Activated T-cell treated with anti-CD3 and anti-CD28 coated beads, Interleukin-2, amount 50 U/mL, for 24 hours (primary cell): ENCODE data around the gene ASB18.

ENCODE experiments used
- DNase-seq: peaks from one replicate; pipeline ENCODE4 v3.0.0-alpha.2; 2020
- H3K27ac Mint-ChIP-seq: 2 replicates; pipeline ENCODE4 v1.8.0; 2020; ENCODE audit warnings: mild to moderate bottlenecking, mixed read lengths
- H3K27me3 Mint-ChIP-seq: 2 replicates; pipeline ENCODE4 v1.8.0; 2020; ENCODE audit warnings: mixed read lengths
- H3K36me3 Mint-ChIP-seq: 2 replicates; pipeline ENCODE4 v1.8.0; 2020; ENCODE audit warnings: low read depth, mixed read lengths
- H3K4me1 Mint-ChIP-seq: 2 replicates; pipeline ENCODE4 v1.8.0; 2020; ENCODE audit warnings: low read depth, mixed read lengths
- H3K4me3 Mint-ChIP-seq: 2 replicates; pipeline ENCODE4 v1.8.0; 2020; ENCODE audit warnings: mild to moderate bottlenecking, moderate library complexity, mixed read lengths
- H3K9me3 Mint-ChIP-seq: 2 replicates; pipeline ENCODE4 v1.8.0; 2020; ENCODE audit warnings: mixed read lengths

The ASB18 gene, protein sequence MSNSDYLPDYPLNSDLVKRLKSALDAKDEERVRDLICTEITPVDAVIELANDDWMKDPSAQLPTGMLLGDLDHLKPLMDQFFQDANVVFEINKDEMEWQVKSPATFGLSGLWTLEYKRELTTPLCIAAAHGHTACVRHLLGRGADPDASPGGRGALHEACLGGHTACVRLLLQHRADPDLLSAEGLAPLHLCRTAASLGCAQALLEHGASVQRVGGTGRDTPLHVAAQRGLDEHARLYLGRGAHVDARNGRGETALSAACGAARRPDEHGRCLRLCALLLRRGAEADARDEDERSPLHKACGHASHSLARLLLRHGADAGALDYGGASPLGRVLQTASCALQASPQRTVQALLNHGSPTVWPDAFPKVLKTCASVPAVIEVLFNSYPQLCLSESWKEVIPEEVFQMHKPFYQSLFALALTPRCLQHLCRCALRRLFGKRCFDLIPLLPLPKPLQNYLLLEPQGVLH

DNA sequence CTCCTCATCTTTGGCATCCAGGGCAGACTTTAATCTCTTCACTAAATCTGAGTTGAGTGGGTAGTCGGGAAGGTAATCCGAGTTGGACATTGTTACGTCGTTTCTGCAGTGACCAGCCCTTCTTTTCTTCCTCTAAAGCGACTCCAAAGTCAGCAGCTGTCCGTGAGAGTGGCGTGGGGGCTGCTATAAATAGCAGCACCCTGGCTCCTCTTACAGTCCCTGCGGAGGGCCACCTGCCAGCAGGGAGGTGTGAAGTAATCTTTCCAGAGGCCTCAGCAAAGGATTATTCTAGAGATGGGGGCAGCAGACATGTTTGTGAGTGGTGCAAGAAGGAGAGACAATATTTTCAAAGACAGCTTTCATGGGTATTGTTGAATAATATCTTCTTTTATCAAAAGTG lies at the start of gene ASB18:
ASB18 (minus strand) TSS at position 151 of the 400 bp plus-strand sequence; CDS start at position 90, 61 bp downstream.
- H3K27ac Mint-ChIP-seq, result no peak within 1 kb of the TSS
- H3K4me3 Mint-ChIP-seq, result no peak within 1 kb of the TSS
- H3K27me3 Mint-ChIP-seq, result peaks cover 50% of the 10 kb centered on the region
- H3K4me1 Mint-ChIP-seq, result no peaks in the 10 kb centered on the region
- no peaks in the 10 kb centered on the region for H3K36me3 Mint-ChIP-seq
- peaks cover 8% of the 10 kb centered on the region for H3K9me3 Mint-ChIP-seq
- DNase-seq, result no peak

DNA sequence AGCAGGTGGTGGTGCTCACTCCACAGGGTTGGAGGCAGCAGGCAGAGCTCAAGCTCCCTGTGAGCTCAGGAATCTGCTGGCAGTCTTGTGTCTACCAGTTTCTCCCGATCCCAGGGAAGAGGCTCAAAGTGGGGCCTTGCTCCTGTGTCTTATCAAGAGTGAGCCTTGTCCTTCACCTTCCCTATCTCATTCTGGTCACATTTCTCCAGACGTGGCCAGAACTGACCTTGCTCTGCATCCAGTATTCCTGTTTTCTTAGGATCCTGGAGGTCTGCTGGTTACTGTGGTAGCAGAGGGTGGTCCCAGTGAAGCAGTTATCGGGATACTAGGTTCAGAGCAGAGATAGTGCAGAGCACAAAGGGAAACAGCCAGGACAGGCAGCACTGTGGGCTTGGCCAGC lies 47.1 kb upstream of the ASB18 start:
- H3K4me3 Mint-ChIP-seq, result no peak overlapping the region
- H3K36me3 Mint-ChIP-seq, result no peaks in the 10 kb centered on the region
- H3K27ac Mint-ChIP-seq, result no peak overlapping the region
- H3K27me3 Mint-ChIP-seq, result peaks cover 41% of the 10 kb centered on the region
- H3K9me3 Mint-ChIP-seq, result no peaks in the 10 kb centered on the region
- H3K4me1 Mint-ChIP-seq, result no peaks in the 10 kb centered on the region
- no peak for DNase-seq

DNA sequence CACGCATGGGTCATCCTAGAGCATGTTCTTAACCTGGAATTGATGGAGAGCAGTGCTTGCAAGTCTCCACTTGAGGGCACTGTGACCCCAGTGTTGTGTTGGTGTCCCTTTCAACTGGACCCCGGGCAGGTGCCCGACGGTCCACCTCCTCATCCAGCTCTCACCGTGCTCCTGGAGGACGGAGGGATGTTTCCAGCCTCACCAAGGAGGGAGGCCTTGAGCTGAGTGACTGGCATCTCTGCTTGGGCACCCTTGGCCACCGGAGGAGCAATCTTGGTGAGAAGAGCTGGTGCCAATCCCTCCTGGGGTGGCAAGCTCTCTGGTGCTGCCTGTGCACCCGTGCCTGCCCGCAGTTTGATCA lies 45.4 kb upstream of the ASB18 start:
- no peak for DNase-seq
- H3K9me3 Mint-ChIP-seq, result no peaks in the 10 kb centered on the region
- peaks cover 36% of the 10 kb centered on the region for H3K27me3 Mint-ChIP-seq
- H3K27ac Mint-ChIP-seq, result no peak overlapping the region
- no peak overlapping the region for H3K4me3 Mint-ChIP-seq
- no peaks in the 10 kb centered on the region for H3K36me3 Mint-ChIP-seq
- H3K4me1 Mint-ChIP-seq, result no peaks in the 10 kb centered on the region

DNA sequence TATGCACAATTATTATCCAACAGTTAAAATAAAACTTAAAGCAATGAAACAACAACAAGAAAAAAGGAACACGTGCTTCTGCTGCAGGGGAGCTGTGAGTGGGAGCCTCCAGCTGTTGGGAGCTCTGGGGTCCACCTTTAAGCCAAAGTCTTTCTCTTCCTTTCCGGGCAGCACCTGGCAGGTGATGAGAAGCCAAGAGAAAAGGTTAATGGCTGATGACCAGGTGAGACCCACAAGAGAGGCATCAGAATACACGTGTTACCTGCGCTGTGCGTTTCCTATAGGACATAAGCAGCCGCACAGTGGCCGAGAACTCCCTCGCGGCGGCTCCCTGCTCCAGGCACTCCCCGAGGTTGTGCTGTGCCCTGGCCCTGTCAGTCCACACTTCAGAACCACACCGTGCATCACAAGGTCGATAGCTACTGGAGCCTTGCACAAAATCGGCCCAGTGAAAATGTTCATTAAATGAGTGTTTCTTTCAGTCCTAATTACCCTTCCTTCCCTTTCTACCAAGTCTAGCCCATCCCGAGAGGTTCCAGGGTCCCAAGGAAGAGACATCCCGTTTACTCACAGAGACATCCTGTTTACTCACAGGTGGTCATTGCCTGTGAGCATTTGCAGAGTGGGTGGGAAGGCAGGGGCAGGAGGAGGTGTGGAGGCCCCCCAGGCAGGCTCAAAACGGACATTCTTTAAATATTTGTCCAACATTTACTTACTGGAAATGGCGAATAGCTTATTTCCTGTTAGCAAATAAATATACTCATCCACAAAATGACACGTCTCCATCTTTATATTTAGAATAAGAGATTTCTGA lies 44.9 kb upstream of the ASB18 start:
- no peak for DNase-seq
- H3K27ac Mint-ChIP-seq, result no peak overlapping the region
- H3K4me1 Mint-ChIP-seq, result no peaks in the 10 kb centered on the region
- no peak overlapping the region for H3K4me3 Mint-ChIP-seq
- no peaks in the 10 kb centered on the region for H3K36me3 Mint-ChIP-seq
- no peaks in the 10 kb centered on the region for H3K9me3 Mint-ChIP-seq
- H3K27me3 Mint-ChIP-seq, result peaks cover 34% of the 10 kb centered on the region

DNA sequence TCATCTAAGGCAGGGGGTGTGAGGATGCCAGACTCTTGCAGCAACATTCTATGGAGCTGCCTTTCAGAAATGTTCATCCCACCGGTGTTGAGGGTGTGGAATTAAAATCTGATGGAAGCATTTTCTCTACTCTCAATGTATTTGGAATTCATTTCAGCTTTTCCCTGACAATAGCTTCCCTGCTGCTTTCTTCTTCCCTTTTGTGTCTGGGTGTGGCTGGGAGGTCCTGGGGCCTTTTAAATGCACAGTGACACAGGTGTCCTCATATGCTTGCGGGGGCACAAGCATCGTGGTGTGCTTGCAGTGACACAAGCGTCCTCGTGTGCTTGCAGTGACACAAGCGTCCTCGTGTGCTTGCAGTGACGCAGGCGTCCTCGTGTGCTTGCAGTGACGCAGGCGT lies 43.4 kb upstream of the ASB18 start:
- H3K4me1 Mint-ChIP-seq, result no peaks in the 10 kb centered on the region
- H3K27me3 Mint-ChIP-seq, result peaks cover 30% of the 10 kb centered on the region
- no peak overlapping the region for H3K27ac Mint-ChIP-seq
- H3K36me3 Mint-ChIP-seq, result no peaks in the 10 kb centered on the region
- no peak for DNase-seq
- H3K9me3 Mint-ChIP-seq, result no peaks in the 10 kb centered on the region
- no peak overlapping the region for H3K4me3 Mint-ChIP-seq

DNA sequence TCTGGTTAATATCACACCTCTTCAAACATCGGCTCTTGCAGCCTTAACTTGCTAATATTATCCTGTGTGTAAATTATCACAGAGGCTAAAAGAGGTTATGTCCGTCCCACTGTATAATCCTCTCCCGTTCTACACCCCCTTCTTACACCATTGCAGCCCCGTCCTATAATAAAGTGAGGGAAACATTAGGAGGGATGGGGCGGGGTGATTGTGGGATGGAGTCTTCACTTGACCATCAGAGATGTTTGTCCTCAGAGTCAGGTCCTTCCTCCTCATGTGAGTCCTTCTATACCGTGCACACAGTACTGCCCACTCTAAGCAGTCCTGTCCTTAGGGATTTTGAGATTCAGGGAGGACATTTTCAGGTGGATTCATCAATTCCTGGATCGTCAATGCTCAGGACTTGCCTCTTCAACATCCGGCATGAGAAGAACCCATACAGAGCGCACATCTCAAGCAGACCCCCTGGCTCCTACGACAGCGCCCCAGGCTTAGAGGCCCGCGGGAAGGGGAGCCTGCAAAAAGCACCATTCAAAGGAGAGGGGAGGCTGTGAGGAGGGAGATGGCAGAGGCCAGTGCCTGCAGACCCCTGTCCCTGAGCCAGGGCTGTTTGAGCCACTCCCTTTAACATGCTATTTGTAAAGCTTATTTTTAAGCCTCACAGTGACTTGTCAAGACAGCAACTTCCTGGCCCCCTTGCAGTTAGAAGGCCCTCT lies 42.8 kb upstream of the ASB18 start:
- Mint-ChIP-seq H3K27me3 (peaks cover 30% of the 10 kb centered on the region), H3K27ac (no peak overlapping the region), H3K36me3 (no peaks in the 10 kb centered on the region), H3K9me3 (no peaks in the 10 kb centered on the region), H3K4me3 (no peak overlapping the region), H3K4me1 (no peaks in the 10 kb centered on the region)
- DNase-seq, result no peak

DNA sequence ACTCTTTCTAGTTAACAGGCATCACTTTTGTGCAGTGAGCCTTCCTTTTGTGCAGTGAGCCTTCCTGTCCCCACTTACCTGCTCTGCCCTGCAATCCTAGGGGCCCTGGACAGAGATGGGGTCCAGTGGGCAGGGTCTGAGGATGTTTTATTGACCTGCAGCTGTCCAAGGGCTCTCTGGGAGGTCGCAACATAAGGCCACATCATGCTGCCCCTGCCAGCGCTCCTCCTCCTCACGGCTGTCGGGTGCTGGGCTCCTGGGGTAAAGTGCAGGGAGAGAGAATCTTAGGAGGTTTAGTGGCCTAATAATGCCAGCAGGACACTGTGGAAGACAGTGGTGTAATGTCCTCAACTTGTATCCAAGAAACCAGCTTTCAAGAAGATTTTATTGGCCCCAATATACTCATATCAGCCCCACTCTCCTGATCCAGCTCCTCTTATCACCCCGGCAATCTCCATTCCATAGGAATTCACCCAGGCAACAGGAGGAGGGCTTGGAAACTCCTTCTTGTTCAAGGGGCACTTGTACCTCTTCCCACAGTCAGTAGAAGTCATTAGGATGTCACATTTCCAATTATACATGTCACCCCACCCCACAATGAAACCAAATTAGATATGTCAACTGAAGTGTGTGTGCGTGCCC lies 41.9 kb upstream of the ASB18 start:
- no peak overlapping the region for H3K4me3 Mint-ChIP-seq
- no peak overlapping the region for H3K27ac Mint-ChIP-seq
- no peaks in the 10 kb centered on the region for H3K9me3 Mint-ChIP-seq
- H3K27me3 Mint-ChIP-seq, result peaks cover 30% of the 10 kb centered on the region
- DNase-seq, result no peak
- H3K36me3 Mint-ChIP-seq, result no peaks in the 10 kb centered on the region
- H3K4me1 Mint-ChIP-seq, result no peaks in the 10 kb centered on the region

DNA sequence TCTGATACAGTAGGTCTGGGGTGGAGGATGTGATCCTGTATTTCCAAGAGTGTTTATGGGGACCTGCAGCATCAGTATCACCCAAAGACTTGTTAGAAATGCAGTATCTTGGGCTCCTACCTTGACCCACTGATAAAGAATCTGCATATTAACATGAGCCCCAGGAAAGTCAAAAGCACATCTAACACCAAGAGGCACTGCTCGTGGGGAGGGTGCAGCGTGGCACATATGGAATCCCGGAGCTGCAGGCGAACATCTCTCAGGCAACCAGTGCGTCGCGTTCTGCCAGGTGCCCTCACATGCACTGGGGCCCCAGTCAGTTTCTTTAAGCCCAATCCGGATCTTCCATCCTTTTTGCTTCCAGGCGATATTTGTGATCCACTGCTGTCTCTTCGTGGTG lies 41.3 kb upstream of the ASB18 start:
- Mint-ChIP-seq H3K4me1 (no peaks in the 10 kb centered on the region), H3K4me3 (no peak overlapping the region), H3K9me3 (no peaks in the 10 kb centered on the region), H3K36me3 (no peaks in the 10 kb centered on the region), H3K27me3 (peaks cover 30% of the 10 kb centered on the region), H3K27ac (no peak overlapping the region)
- no peak for DNase-seq

DNA sequence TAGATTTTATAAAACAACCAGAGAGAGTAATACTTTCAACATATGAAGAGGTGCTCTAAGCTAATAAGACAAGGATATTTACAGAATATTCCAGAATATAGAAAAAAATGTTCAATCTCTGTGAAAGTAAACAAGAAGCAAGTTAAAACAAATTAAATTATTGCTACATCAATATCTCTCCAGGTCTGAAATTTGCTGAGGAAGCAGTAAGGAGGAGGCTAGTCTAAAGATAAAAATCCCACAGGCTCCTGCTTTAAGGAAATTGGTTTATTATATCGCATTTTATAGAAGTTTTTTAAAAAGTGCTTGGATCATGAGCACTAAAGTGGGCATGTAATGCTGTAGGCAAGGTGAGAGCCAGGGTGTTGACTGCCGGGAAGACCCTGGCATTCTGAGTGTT lies 39.7 kb upstream of the ASB18 start:
- Mint-ChIP-seq H3K27me3 (peaks cover 26% of the 10 kb centered on the region), H3K9me3 (no peaks in the 10 kb centered on the region), H3K36me3 (no peaks in the 10 kb centered on the region), H3K27ac (no peak overlapping the region), H3K4me1 (no peaks in the 10 kb centered on the region), H3K4me3 (no peak overlapping the region)
- DNase-seq, result no peak

DNA sequence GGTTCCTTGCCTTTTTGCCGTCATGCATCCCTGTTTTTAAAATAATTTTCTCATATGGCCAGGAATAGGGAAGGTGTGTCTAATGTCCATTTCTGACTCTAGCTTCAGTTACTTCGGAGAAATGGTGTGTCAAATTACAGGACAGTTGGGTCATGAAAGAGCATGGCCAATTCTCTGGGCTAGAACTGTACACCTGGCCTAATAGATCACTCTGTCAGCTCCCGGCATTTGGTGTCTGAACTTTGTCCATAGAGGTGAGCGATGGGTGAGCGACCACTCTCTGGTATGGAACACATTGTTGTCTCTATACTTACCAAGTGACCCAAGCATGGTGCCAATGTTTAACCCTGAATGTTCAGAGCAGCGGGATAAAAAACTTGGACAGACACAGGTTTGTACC lies 38.3 kb upstream of the ASB18 start:
- no peaks in the 10 kb centered on the region for H3K9me3 Mint-ChIP-seq
- H3K4me1 Mint-ChIP-seq, result no peaks in the 10 kb centered on the region
- no peak for DNase-seq
- no peak overlapping the region for H3K27ac Mint-ChIP-seq
- H3K4me3 Mint-ChIP-seq, result no peak overlapping the region
- H3K27me3 Mint-ChIP-seq, result peaks cover 17% of the 10 kb centered on the region
- no peaks in the 10 kb centered on the region for H3K36me3 Mint-ChIP-seq

DNA sequence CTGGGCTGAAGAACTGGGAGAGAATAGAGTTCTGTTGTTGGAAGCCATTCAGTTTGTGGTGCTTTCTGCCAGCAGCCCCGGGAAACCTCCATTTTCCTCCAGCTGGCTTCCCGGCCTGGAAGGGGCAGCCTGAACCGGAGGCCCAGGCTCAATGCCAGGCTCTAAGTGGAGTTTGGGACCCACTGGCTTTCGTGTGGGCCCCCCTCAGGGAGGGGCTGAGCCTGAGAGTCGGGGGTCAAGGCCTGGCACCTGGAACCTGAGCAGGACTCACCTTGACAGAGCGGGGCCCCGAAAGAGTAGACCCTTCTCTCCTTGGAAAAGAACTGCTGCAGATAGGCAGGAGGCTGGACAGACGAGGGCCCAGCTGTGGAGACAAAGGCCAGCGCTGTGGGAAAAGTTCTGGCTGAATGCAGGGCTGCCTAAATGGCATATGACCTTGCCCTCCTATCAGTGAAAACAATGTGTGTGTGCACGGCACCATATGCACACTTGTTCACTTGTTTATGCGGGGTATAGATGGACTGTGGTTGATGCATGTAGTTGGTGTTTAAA lies 34.8 kb upstream of the ASB18 start:
- H3K36me3 Mint-ChIP-seq, result no peaks in the 10 kb centered on the region
- H3K27ac Mint-ChIP-seq, result no peak overlapping the region
- DNase-seq, result no peak
- H3K4me1 Mint-ChIP-seq, result no peaks in the 10 kb centered on the region
- no peaks in the 10 kb centered on the region for H3K9me3 Mint-ChIP-seq
- H3K27me3 Mint-ChIP-seq, result peaks cover 9% of the 10 kb centered on the region
- H3K4me3 Mint-ChIP-seq, result no peak overlapping the region

DNA sequence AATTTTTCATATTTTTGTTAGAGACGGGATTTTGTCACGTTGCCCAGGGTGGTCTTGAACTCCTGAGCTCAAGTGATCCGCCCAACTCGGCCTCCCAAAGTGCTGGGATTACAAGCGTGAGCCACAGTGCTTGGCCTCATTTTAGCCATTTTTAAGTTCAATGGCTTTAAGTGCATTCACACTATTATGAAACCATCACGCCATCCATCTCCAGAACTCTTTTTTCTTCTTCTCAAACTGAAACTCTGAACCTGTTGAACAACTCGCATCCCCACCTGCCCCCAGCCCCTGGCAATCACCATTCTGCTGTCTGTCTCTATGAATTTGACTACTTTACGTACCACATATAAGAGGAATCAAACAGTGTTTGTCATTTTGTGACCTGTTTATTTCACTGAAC lies 31.3 kb upstream of the ASB18 start:
- Mint-ChIP-seq H3K27me3 (peaks cover 13% of the 10 kb centered on the region), H3K9me3 (no peaks in the 10 kb centered on the region), H3K36me3 (no peaks in the 10 kb centered on the region), H3K4me1 (no peaks in the 10 kb centered on the region), H3K4me3 (no peak overlapping the region), H3K27ac (no peak overlapping the region)
- DNase-seq, result no peak

DNA sequence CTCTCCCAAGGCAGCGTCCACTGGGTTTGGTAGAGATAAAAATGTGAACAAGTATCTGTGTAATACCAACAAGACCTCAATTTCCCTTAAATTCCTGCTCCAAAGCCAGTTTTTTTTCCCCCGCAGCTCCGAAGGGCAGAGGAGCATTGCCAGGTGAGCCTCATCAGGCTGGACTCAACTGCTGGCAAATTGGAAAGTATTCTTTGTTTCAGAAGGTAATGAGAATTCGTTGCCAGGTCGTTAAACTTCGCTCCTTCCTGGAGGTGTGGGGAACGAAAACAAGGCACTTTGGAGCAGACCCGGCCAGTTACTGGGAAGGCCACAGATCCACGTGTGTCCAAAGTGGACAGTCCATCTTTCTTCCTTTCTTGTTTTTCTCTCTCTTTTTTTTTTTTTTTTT lies 30.4 kb upstream of the ASB18 start:
- Mint-ChIP-seq H3K27me3 (peaks cover 14% of the 10 kb centered on the region), H3K9me3 (no peaks in the 10 kb centered on the region), H3K36me3 (no peaks in the 10 kb centered on the region), H3K27ac (no peak overlapping the region), H3K4me1 (no peaks in the 10 kb centered on the region), H3K4me3 (no peak overlapping the region)
- no peak for DNase-seq

DNA sequence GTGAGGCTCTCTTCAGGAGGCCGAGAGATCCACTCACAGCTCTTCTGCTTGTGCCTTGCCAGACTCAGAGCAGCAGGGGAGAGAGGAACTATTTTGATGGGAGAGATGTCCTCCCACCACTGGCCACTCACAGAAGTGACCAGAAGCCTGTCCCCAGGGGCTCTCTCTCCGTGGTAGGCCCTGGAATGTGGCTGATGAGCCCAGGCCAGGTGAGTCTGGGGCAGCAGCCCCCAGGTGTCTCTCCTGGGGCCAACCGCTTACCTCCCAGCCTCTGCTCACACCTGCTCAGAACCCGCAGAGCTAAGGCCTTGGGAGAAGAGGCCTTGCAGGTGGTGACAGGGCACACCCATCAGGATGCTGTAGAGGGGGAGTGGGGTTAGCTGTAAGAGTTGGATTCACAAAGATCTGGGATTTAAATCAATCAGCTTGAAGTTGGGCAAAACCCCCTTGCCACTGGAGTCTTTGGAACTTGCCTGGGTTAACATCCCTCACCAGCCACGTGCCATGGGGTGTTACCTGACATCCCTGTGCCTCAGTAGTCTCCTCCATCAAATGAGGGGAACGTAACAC lies 29.1 kb upstream of the ASB18 start:
- Mint-ChIP-seq H3K27ac (no peak overlapping the region), H3K4me1 (no peaks in the 10 kb centered on the region)

More for the DNA sequence above, 29.1 kb upstream of the ASB18 start:
- H3K4me3 Mint-ChIP-seq, result no peak overlapping the region
- no peaks in the 10 kb centered on the region for H3K9me3 Mint-ChIP-seq
- H3K36me3 Mint-ChIP-seq, result no peaks in the 10 kb centered on the region
- H3K27me3 Mint-ChIP-seq, result peaks cover 14% of the 10 kb centered on the region
- no peak for DNase-seq
